ENCODE measurements around the gene DHX40.

DNA sequence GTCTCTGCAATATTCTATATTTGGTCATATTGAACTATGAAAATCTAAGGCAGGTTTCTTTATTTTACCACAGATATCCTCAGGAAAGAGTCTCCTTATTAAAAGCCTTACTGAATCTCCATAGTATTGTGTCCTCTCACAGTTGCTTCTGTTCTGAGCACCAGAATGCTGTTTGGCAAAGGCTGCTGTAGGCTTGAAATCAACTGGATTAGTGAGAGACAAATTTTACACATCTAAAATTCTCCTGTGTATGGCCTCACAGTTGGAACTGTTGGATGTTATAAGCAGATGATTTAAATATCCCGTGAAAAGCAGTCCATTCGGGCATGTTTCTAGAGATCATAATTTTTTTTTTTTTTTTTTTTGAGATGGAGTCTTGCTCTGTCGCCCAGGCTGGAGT is 63.8 kb downstream of the DHX40 start:
- TF ChIP-seq, protein P1, sequence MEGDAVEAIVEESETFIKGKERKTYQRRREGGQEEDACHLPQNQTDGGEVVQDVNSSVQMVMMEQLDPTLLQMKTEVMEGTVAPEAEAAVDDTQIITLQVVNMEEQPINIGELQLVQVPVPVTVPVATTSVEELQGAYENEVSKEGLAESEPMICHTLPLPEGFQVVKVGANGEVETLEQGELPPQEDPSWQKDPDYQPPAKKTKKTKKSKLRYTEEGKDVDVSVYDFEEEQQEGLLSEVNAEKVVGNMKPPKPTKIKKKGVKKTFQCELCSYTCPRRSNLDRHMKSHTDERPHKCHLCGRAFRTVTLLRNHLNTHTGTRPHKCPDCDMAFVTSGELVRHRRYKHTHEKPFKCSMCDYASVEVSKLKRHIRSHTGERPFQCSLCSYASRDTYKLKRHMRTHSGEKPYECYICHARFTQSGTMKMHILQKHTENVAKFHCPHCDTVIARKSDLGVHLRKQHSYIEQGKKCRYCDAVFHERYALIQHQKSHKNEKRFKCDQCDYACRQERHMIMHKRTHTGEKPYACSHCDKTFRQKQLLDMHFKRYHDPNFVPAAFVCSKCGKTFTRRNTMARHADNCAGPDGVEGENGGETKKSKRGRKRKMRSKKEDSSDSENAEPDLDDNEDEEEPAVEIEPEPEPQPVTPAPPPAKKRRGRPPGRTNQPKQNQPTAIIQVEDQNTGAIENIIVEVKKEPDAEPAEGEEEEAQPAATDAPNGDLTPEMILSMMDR (IDR thresholded peaks at IDR 0.05) = no peak
- no peak for TF ChIP-seq POLR2A (IDR thresholded peaks at IDR 0.05)
